GM12801 (cell line): ENCODE measurements around the gene C2orf92.

ENCODE experiments used
- TF ChIP-seq, protein P1 (sequence below): IDR thresholded peaks from one replicate; pipeline ENCODE4 v1.5.1; 2011; ENCODE audit warnings: control low read depth; ENCODE audit not compliant: insufficient read length; ENCODE audit errors: extremely low read depth

Gene C2orf92

GRCh38 chr2:97735161-97735561, 65.6 kb downstream of the C2orf92 start:
- TF ChIP-seq, protein P1, sequence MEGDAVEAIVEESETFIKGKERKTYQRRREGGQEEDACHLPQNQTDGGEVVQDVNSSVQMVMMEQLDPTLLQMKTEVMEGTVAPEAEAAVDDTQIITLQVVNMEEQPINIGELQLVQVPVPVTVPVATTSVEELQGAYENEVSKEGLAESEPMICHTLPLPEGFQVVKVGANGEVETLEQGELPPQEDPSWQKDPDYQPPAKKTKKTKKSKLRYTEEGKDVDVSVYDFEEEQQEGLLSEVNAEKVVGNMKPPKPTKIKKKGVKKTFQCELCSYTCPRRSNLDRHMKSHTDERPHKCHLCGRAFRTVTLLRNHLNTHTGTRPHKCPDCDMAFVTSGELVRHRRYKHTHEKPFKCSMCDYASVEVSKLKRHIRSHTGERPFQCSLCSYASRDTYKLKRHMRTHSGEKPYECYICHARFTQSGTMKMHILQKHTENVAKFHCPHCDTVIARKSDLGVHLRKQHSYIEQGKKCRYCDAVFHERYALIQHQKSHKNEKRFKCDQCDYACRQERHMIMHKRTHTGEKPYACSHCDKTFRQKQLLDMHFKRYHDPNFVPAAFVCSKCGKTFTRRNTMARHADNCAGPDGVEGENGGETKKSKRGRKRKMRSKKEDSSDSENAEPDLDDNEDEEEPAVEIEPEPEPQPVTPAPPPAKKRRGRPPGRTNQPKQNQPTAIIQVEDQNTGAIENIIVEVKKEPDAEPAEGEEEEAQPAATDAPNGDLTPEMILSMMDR = no peak

DNA sequence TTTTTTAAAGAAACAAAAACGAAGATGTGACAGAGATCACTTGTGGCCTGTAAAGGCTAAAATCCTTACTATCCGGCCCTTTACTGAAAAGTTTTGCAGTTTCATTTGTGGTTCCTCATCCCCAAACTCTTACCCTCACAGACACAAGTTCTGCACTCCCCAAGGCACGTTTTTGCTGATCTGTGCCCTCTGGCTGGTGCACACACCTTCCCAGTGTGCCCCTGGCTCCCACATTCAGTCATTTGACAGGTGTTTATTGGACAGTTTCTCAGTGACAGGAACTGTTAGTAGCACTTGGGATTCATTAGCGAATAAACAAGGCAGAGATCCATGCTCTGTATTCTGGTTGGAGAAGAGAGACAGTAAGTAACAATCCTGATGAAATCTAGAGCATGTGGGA, 66.7 kb downstream of the C2orf92 start:
- TF ChIP-seq, protein P1 = no peak

DNA sequence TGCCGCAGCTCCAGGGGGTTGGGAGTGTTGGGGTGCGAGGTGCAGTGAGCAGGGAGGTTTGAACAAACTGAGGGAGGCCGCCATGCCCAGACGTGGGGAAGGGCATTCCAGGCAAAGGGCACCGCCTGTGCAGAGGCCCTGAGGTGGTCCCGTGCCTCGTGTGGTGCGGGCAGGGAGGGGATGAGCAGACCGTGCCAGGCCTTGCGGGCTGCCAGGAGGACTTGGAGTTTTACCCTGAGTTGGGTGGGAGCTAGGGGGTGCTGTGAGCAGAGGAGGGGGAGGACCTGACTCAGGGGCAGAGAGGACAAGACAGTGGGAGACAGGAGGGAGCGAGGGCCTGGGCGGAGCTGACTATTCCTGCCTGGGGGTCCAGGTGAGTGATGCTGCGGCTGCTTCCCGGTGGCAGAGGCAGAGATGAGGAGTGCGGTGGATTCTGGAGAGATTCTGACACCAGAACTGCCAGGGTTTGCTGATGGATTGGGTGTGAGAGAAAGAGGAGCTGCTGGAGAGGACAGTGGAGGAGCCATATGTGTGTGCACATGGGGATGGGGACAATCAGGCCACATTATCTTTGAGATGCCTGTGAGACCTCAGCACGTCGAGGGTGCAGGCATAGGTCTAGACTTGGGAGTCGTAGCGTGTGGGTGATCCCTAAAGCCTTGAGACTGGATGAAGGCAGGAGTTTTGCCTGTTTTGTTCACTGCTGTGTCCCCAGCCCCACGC, 67.3 kb downstream of the C2orf92 start:
- TF ChIP-seq, protein P1 = no peak

GRCh38 chr2:97737421-97738178, 68.1 kb downstream of the C2orf92 start:
- TF ChIP-seq, protein P1 = no peak

DNA sequence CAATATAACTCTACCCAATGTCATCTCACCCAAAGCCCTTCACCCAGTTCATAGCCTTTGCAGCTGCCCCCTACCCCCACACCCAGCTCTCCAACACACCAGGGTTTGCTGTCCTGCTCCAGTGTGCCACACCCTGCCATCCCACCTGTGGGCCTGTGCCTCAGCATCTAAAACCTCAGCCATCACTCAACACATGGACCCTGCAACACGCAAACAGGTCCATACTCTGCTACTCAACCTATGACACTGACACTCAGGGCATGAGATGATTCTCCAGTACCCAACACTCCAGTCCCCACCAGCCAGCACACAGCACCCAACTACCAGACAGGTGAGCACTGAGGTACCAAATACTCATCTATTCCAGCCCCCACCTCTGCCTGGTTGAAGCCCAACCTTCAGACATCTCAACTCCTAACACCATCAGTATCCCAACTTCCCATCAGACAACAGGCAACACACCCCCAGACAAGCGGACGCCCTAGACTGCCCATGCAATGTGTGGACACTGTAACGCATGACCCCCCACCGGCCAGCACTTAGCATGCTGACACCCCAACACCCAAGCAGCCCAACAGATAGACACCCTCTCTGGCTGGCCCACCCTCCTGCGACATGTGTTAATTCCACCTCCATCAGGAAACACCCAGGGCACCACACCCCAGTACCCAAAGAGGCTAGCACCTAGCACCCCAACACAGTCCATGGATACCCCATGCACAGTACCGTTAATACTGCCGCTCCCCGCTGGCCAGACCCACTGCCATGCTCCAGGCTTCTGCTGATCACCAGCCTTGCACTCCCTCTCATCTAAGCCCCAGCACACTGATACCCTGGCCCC, 68.9 kb downstream of the C2orf92 start:
- TF ChIP-seq, protein P1 = no peak

DNA sequence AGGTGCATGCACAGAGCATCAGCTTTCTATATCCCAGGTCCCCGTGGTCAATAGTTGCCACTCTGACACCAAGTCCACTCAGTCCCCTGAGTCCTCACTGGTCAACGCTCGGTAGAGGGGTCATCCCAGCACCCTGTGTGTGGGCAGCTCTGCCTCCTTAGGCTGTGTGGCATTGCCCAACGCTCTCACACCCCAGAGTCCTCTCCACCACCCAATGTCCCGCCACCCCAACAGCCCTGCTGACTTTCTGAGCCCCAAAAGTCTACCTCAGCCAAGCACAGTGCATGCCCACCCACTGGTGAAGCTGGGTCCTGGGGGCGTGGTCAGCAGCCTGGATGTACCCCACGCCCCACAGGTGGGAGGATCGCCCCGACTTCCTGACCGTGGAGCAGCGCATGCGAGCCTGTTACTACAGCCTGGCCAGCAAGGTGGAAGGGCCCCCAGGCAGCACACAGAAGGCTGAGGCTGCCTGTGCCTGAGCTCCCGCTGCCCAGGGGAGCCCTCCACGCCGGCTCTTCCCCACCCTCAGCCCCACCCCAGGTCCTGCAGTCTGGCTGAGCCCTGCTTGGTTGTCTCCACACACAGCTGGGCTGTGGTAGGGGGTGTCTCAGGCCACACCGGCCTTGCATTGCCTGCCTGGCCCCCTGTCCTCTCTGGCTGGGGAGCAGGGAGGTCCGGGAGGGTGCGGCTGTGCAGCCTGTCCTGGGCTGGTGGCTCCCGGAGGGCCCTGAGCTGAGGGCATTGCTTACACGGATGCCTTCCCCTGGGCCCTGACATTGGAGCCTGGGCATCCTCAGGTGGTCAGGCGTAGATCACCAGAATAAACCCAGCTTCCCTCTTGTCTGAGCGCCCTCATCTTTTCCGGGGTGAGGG, 69.7 kb downstream of the C2orf92 start:
- TF ChIP-seq, protein P1 = no peak
